HG02610 (cell line): ENCODE measurements around the gene CCDC12.

ENCODE experiments used
- ATAC-seq: cut with Tn5 transposase; IDR thresholded peaks from one replicate; pipeline ENCODE4 v1.9.1; 2021; ENCODE audit warnings: mild to moderate bottlenecking, moderate library complexity; ENCODE audit not compliant: unreplicated experiment

Gene CCDC12

DNA sequence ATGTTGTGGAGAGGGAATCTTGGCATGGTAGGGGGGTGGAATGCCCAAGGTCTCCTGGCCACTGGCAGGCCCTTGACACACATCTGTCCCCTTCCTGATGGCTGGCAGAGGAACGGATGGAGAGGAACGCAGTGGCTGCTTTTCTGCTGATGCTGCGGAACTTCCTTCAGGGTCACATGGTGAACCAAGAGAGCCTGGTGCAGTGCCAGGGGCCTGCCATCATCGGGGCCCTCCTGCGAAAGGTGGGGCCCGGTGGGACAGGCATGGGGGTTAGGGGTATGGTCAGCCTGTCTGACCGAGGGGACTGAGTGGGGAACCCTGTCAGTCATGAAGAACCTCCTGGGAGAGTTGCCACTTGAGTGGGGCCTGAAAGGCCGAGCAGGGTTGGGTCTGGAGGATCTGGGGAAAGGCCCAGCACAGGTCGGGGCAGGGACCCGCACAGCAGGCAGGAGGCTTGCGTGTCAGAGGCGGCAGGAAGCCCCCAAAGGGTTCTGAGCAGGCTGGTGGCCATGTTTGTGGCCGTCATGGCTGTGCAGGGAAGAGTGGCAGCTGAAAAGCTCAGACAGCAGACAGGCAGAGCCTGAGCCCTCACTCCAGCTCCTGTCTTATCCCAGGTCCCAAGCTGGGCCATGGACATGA lies 21.0 kb upstream of the CCDC12 start:
- ATAC-seq = no peak

DNA sequence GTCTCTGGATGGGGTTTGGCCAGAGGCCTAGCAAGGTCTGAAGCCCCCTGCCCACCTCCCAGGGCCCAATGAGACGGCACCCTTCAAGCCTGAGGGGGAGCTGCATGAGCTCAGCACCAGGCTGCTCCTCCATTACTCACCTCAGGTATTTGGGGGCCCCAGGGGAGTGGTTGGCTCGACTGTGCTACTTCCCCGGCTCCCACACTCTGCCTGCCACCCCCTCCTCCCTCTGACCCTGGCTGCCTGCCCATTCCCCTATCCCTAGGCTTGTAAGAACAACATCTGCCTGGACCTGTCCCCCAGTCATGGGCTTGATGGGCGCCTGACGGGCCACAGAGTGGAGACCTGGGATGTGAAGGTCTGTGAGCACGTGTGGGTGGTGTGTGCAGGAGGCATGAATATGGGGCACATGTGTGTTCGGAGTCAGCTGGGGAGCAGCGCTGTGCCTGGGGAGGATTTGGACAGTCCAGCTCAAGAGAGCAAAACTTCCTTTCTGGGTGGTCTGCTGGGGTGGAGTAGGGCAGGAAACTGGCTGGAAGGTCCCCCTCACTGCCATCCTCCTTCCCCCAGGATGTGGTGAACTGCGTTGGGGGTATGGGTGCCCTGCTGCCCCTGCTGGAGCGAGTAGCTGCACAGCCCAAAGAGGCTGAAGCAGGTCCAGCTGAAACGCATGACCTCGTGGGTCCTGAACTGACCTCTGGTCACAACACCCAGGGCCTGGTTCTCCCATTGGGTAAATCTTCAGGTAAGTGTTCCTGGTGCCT lies 20.3 kb upstream of the CCDC12 start:
- ATAC-seq = no peak

DNA sequence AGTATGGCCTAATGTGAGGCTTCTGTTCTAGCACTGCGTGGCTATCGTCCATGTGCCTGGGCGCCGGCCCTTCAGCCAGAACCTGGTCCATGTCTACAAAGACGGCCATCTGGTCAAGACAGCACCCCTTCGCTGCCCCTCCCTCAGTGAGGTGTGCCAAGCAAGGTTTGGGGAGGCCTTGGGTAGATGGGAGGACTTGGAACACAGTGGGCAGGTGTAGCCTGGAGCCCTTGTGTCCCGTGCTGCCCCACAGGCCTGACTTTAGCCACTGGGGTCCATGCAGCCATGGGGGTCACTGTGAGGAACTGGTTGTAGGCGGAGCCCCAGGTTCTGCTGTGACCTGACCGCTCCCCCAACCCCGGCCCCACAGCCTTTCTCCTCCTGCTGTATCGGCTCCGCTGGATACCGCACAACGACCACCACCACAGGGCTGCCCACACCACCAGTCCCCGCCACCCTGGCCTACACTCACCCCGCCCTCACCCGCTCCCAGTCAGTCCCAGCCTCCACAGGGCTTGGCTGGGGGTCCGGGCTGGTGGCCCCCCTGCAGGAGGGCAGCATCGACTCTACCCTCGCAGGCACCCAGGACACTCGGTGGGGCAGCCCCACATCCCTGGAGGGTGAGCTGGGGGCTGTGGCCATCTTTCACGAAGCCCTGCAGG lies 19.5 kb upstream of the CCDC12 start:
- ATAC-seq = no peak

DNA sequence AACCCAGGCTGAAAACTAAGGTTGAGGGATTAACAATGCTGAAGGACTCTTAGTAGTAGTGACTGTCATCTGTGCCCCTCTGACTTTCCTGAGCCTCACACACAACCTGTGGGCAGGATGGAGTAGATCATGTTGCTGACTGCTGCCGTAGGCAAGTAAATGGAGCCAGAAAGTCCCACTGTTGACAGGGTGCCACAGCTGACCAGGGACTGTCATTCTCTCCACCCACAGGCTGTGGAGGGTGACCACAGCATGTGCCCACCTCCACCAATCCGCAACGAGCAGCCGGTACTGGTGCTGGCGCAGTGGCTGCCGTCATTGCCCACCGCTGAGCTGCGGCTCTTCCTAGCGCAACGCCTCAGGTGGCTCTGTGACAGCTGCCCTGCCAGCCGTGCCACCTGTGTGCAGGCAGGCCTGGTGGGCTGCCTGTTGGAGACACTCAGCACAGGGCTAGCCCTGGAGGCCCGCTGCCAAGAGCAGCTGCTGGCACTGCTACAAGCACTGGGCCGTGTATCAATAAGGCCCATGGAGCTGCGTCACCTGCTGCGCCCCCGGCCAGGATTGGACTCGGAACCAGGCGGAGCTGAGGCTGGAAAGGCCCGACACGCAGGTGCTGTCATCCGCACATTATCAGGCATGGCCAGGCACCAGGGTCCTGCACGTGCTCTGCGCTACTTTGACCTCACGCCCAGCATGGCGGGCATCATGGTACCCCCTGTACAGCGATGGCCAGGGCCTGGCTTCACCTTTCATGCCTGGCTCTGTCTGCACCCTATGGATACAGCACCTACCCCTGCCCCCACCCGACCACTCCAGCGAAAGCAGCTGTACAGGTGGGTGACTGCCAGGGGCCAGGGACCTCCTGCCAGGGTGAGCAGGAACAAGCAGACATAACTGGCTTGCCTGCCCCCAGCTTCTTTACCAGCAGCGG lies 18.5 kb upstream of the CCDC12 start:
- no peak for ATAC-seq

DNA sequence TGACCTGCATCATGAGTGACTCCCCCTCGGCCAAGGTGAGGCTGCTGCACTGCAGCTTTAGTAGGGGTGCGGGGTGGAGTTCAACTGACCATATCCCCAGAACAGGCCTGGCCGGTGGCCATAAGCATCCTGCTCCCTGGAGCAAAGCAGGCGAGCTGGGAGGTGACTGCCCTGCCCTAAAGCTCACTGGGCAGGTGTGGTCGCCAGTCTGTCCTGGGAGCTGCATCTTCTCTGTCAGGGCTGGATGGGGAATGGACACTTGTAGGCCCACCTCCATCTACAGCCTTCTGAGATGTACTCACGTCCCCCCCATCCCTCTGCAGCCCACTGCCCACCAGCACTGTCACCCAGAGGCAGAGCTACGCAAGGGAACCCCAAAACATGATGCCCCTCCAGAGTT lies 17.4 kb upstream of the CCDC12 start:
- ATAC-seq = no peak

DNA sequence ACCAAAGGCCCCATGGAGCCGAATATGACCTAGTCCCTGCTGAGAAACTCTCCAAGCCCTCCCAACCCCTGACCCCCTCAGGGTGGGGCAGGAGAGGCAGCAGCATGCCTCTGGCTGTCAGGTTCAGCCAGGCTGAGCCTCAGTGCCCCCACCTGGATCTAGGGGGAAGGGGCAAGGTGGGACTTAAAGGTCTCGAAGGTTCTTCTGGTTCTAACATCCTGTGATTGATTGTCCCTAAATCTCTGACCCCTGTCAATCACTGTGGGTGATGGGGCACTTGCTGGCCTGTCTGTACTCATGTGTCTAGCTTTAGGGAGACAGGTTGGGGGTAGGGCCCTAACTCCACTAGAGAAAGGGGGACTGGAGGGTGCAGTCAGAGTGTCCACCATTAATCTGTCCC lies 16.7 kb upstream of the CCDC12 start:
- ATAC-seq = no peak

DNA sequence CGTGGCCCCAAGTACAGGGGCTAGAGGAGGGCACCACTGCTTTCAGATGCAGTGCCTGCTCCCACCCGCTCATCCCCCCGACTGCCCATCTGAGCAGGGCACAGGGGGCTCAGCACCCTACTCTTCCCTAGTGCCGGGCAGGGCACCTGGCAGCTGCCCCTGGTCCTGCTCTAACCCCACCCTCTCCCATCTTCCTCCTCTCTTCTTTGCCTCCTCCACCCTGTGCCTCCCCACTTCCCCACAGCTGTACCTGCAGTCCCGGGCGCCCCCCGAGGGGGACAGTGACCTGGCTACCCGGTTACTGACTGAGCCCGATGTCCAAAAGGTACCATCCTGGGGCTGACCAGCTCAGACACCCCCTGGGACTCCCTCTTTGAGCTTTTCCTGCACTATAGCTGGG lies 15.7 kb upstream of the CCDC12 start:
- no peak for ATAC-seq

DNA sequence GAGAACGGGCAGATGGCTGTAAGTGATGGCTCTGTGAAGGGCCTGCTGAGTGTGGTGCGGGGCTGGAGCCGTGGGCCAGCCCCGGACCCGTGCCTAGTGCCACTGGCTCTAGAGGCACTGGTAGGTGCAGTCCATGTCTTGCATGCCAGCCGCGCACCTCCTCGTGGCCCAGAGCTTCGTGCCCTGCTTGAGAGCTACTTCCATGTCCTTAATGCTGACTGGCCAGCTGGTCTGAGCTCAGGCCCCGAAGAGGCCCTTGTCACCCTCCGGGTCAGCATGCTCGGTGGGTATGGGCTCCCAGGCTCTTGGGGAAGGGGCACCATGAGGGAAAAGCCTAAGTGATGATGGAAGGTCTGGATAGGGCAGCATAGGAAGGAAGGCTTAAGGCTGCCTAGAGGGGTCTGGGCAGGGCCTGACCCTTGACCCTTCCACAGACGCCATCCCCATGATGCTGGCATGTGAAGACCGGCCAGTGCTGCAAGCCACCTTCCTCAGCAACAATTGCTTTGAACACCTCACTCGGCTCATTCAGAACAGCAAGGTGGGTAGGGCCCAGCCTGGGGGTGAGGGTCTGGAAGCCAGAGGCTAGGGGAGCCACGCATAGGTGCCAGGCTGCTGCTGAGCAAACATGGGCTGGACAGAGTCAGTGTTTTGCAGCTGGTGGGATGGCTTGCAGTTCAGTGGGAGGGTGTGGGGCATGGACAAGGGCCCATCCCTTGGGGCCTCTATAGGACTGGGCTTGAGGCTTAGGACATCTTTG lies 15.0 kb upstream of the CCDC12 start:
- ATAC-seq = no peak

DNA sequence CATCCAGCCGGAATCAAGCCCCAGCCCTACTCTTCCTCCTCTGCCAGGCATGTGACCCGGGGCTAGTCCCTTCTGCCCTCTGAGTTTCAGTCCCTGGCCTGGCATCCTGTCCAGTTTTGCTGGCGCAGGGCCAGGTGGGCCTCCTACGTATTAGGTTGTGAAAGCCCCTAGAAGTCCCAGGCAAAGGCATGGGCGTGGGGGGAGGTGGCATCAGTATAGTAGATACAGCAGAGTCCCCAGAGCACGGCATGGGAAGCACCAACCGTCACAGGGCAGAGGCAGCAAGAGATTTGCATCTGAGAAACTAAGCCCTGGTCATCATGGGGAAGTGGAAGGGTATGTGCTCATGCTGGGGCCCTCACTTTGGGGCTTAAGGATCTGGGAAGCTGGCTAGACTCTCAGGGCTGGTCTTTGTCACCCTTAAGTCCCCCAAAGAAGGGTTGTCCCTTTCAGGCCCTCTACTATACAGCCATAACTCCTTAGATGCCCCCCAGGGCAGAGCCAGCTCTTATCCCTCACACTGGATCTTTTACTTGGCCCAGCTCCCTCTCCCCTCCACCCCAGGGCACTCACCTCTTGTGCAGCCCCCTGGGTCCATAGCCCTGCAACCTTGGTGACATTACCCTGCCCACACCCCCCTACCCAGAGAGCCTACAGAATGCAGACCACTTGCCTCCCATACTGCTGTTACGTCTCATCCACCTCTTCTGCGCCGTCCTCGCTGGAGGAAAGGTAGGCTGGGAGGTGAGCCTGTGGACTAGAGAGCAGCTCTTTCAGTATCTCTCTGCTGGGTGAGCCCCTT lies 14.2 kb upstream of the CCDC12 start:
- no peak for ATAC-seq

DNA sequence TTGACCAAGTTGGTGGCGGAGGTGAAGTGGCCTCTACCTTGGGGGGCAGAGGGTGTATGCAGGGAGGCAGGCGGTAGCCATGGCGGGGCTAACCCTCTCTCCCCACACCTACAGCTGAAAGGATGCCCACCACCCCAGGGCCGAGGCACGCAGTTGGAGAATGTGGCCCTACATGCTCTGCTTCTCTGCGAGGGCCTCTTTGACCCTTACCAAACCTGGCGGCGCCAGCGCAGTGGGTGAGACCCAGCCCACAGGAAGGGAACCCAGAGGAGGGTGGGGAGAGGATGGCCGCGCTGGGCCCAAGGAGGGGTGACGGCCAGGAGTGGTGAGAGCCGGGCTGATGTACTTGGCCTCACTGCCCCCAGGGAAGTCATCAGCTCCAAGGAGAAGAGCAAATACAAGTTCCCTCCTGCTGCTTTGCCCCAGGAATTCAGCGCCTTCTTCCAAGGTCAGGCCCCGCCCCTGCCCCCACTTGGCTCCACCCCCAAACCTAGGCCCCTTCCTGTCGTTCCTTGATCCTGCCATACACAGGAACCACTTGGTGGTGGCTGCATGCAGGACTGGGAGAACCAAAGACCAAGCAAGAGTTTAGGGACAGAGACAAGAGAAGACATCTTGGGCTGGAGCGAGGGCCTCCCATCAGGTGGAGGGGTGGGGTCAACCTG lies 12.7 kb upstream of the CCDC12 start:
- ATAC-seq = no peak

DNA sequence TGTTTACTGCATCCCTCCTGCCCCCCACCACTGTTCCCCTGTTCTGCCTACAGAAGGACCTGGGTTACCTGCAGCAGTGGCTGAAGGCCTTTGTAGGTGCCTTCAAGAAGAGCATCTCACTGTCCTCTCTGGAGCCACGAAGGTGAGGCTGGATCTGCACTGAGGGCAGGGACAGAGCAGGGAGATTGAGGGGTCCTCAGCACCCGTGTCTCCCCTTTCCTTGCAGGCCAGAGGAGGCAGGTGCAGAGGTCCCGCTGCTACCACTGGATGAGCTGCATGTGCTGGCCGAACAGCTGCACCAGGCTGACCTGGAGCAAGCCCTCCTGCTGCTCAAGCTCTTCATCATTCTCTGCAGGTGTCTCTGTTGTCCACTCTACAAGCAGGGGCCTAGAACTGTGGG lies 12.1 kb upstream of the CCDC12 start:
- no peak for ATAC-seq

DNA sequence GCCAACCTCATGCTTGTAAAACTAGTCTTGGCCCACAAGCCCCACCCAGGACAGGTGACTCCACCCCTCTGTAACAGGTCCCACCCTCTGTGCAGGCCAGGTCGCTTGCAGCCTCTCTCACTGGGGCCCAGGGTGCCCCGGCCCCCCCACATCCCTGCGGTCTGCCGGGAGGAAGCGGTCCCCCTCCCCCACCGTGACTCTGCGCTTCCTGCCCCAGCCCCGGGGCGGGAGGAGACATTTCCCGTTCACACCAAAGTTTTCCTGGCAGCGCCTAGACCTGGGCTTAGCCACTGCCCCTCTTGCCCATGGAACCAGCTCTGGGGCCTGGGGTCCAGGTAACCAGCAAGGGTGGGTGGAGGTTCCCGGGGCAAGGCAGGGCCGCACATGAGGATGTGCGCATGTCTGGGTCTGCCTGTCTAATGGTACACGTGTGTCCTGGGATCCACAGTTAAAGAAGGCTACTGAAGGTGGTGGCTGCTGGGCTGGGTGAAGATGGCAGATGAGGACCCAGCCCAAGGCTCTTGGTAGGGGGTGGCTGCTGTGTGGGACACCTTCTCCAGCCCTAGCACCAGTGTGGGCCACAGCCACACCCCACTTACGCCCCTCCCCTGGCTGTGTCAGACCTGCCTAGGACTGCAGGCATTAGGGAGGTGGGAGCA lies 11.3 kb upstream of the CCDC12 start:
- peak; percentile 63 for ATAC-seq

DNA sequence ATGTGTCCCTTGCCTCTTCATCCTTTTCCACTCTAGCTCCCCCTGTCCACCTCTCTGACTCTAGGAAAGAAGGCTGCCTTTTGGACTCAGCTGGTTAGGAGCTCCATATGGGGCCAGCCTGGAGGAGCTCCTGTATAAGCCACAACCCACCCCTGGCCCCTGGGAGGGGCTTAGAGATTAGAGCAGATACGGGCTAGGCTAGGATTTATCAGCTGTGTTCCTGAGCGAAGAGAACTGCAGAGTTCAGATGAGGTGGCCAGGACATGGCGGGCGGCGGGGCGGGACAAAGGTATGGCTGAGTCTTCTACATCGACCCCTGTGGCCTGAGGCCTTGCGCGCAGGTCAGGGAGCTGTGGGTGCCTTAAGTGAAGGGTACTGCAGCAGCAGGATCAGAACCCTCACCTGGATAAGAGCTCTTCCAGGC lies 10.8 kb upstream of the CCDC12 start:
- peak; percentile 2 for ATAC-seq

DNA sequence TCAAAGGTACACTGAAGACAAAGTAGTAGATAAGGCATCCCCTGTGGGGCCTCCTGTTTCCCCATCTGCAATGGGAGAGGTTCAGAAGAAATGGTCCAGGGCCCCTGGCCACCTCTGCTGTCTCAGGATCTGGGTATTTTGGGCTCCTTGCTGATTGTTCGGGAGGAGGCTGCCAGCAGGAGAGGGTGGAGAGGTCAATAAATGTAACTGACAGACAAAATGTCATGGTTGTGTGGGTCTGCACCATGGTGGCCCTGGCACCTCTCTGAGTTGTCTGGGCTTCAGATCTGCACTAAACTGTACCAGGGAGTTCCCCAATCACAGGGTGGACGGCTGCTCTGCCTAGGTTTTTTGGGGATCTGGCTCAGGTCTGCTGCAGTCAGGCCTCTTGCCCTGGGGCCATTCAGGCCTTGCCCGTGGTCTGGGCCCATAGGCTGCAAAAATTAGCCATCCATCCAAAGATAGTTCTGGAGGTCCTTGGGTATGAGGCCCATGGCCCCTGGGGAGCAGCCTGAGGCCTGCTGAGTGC lies 10.3 kb upstream of the CCDC12 start:
- ATAC-seq = no peak

DNA sequence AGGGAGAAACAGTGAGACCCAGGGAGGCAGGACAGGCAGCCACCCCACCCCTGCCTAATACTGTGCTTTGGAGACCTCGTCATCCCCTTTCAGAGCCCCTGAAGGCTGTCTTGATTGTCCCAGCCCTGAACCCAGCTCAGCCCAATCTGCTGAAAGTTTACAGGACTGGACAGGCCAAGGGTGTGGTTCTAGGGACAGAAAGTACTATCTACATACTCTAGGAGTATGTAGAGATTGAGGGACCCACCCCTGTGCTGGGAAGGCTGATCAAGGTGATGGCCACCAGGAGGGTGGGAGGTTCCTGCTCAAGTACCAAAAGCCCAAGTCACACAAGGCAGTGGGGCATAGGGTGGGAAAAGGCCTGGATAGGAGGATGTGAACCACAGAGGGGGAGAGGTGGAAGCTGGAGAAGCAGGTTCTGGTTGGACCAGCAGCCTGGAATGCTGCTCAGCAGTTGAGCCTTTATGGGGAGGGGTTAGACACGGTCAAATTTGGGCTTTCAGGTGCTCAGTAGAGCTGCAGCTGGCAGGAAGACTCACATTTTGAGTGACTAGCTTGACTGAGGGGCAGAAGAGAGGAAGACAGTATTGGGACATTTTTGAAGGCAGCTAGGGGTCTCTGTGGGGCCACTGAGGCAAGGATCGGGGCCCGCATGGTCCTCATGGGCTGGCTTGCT lies 9.6 kb upstream of the CCDC12 start:
- no peak for ATAC-seq

DNA sequence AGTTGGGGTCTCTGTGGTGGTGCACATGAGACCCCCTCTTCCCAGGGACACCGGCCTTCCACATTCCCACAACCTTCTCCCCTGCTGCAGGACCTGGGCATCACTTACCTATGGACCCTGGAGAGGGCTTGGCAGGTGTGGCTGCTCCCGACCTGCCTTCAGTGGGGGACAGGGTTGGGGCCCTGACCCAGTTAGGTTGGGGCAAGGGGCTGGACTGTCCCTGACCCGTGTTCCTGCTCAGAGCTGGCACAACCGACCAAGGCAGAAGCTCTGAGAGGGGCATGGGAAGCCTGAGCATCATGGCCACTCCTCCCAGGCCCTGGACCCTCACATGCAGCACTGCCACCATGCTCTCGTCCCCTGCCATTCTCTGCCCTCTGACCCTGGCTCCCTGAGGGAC lies 9.0 kb upstream of the CCDC12 start:
- no peak for ATAC-seq

DNA sequence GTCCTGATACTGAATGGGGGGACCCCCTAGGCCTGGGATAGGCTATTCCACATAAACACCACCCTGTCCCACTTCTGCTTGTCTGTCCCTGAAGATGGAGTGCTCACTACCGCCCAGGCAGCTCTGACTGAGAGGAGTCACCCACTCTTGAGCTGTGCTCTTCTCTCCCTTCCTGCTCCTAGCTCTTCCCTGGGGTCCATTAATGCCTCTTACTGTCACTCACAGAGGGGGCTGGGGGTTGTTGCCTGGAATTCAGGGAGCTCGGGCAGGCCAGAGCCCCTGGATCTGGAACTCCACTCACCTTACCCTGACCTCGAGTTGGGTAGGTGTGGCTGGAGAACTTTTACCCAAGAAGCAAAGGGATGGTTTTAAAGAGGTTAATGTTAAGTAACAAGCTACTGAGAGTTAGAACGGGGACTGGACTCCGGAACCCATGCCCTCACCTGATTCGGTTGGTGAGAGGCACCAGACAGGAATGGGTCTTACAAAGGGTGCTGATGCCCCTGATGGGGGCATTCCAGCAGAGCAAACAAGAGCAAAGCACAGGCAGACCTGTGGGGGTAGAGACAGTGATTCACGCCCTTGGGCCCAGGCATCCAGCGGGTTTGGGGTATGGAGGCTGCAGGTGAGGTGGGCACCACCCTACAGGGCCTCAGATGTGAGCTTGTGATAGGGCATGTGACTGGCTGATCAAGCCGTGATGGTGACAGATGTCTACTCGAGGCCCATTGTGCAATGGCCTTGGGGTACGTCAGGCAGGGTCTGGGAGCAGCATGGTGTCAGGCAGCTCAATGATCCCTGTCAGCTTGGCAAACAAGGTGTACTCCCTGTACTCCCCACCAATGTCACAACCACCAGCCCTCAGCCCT lies 8.3 kb upstream of the CCDC12 start:
- no peak for ATAC-seq
